AG08396 (cell line): ENCODE measurements around the gene FAM24B.

ENCODE experiments used
- DNase-seq: peaks from one replicate; pipeline ENCODE4 v3.0.0; 2012; ENCODE audit warnings: low spot score, mixed read lengths

FAM24B gene

DNA sequence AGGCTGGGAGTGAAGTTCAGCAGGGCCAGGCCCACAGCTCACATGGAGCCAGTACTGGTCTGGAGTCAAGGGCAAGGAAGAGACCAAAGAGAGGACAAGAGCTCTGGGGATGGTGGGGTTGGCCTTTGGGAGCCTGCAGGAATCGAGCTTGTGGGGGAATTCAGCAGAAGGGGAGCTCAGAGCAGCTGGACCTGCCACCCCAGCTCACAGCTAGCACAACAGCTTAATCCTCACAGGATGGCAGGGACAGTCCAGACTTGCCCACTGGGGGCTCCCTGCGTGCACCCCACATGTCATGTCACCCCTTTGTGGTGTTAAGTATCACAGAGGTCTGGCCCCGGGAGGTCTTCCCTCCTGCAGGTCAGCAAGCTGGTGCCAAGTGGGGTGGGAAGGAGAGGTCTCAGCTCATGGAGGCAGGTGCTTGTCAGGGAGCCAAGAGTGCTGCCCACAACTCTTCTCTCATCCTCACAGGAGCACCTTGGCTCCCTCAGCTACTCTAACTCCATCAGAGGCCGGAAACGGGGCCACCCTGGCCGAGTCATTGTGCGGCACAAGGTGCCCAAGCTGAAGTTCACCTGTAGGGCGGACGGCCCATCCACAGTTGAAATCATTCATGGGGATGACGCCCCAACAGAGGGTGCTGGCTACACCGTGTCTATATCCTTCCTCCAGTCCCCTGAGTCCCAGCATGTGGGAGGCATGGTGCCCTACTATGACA is 56.2 kb downstream of the FAM24B start:
- DNase-seq, result no peak

DNA sequence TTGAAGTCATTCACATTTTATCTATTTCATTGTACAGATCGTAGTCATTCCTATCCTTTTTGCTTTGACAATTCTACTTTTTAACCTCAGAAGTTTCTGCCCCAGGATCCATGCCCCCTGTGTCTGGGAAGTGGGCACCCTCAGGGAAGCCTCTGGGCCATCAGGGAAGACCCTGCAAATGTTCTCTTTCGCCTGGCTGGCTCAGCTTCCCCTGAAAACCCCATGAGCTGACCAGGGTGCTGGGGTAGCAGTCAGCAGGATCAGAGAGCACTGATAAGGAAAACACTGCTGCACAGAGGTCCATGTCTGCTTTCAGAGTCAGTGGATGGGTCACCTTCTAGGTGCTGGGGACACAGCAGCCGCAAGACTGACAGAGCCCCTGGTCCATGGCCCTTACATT is 57.6 kb downstream of the FAM24B start:
- DNase-seq, result no peak

DNA sequence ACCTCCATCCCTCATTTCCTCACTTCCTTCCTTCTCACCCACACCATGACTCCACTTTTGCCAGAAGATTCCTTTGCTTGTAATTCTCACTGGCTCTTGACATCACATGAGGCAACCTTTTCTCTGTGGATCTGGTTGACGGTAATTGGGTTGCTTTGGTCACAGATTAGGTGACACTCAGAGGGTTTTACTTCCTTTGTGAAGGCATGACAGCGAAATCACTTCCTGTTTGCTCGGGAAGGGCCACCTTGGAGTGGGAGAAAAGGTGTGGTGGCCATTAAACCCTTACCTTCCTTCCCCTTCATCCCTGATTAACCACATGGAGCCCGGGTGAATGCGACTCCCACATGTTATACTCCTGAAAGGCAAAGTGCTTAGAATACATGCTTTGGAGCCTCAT is 63.9 kb downstream of the FAM24B start:
- DNase-seq, result no peak

DNA sequence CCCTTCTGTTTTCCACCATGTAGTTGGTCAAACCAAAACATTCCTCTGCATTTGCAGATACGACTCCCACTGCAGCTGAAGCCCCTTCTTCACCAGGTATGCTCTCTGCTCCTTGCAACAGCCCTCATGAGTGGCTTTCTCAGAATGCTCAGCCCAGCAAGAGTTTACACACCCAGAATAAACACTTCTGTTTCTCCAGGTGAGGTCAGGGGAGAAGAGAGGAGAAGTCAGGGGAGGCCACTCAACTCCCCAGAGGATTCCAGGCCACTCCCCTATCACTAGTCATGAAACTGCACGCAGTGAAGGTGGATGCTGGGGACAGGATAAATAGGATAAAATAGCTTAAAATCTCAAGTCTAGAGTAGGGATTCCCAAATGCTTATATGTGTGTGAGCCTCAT is 64.9 kb downstream of the FAM24B start:
- no peak for DNase-seq

DNA sequence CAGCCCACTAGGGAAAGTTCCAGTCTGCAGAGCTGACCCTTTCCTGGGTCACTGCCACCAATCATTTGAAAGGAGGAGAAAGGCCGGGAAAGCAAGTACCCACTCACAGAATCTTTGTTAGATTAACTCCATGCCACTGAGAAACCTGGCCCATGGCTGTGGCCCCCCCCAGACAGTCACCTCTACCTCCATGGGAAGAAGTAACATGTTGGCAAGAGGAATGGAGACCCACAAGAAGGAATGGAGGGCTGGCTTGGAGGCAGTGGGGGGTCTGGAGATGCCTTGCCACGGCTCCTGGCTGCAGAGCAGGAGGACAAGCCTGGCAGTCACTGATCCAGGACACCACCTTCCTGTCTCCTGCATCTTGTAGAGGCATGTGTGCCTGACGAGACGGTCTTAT is 66.6 kb downstream of the FAM24B start:
- DNase-seq, result no peak

DNA sequence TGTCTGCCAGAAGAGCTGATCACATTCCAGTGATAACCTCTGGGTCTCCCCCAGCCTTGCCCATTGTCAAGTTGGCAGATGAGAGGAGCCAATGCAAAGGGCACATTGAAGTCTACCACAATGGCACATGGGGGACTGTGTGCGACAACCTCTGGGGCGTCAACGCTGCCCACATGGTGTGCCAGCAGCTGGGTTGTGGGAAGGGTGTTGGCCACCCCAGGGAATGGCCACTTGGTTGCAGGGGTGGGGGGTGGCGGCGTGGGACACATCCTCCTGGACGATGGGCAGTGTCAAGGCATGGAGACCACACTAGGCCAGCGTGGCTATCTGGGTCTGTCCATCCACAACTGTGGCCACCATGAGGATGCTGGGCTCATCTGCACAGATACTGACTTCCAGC is 77.1 kb downstream of the FAM24B start:
- DNase-seq, result no peak
